HG02588 (cell line): ENCODE data around the gene HTR1E.
"Not testable (repeated sequence)": the region's sequence is repeated elsewhere in the genome, so short reads cannot be mapped to it uniquely, and the experiment has no call there.

Experiments used
- ATAC-seq: cut with Tn5 transposase; IDR thresholded peaks from one replicate; pipeline ENCODE4 v1.9.1; 2021; ENCODE audit warnings: mild to moderate bottlenecking, moderate library complexity; ENCODE audit not compliant: unreplicated experiment

HTR1E gene

GRCh38 chr6:86973088-86973487, 35.8 kb downstream of the HTR1E start:
- ATAC-seq, result no peak

- no peak for ATAC-seq
These were observed 40.9 kb downstream of the HTR1E start for GRCh38 chr6:86978251-86978650.

GRCh38 chr6:87001494-87001893, 64.2 kb downstream of the HTR1E start:
- no peak for ATAC-seq

- not testable (repeated sequence) for ATAC-seq
These were observed 65.1 kb downstream of the HTR1E start for GRCh38 chr6:87002391-87002790.

GRCh38 chr6:87006541-87006940, 69.2 kb downstream of the HTR1E start:
- not testable (repeated sequence) for ATAC-seq

- ATAC-seq, result not testable (repeated sequence)
These were observed 72.3 kb downstream of the HTR1E start for GRCh38 chr6:87009581-87009980.

- no peak for ATAC-seq
These were observed 74.7 kb downstream of the HTR1E start for GRCh38 chr6:87012035-87012434.

GRCh38 chr6:87012743-87013142, 75.4 kb downstream of the HTR1E start:
- ATAC-seq, result no peak

GRCh38 chr6:87016772-87017171, 79.4 kb downstream of the HTR1E start:
- ATAC-seq, result no peak

GRCh38 chr6:87027021-87027420, 89.7 kb downstream of the HTR1E start:
- ATAC-seq, result no peak

- no peak for ATAC-seq
These were observed 92.5 kb downstream of the HTR1E start for GRCh38 chr6:87029711-87030314.

- no peak for ATAC-seq
These were observed 103.4 kb downstream of the HTR1E start for GRCh38 chr6:87040729-87041128.

- ATAC-seq, result no peak
These were observed 108.3 kb downstream of the HTR1E start for GRCh38 chr6:87045521-87046075.

- no peak for ATAC-seq
These were observed 112.5 kb downstream of the HTR1E start for GRCh38 chr6:87049779-87050178.

GRCh38 chr6:87053312-87053711, 116.0 kb downstream of the HTR1E start:
- no peak for ATAC-seq

GRCh38 chr6:87054143-87054833, 117.0 kb downstream of the HTR1E start:
- peak; percentile 58 for ATAC-seq

GRCh38 chr6:87059943-87060342, 122.6 kb downstream of the HTR1E start:
- ATAC-seq, result no peak

- no peak for ATAC-seq
These were observed 127.8 kb downstream of the HTR1E start for GRCh38 chr6:87065117-87065516.
